ENCODE measurements around the gene FBXL15.

FBXL15 gene

GRCh38 chr10:102465466-102465865, 44.8 kb downstream of the FBXL15 start:
- no peak for DNase-seq (ENCODE audit: low read depth)
- no peak for TF ChIP-seq CTCF (IDR thresholded peaks at IDR 0.05; ENCODE audit: insufficient read depth, low read depth, low read length, missing control alignments)
- H3K4me3 ChIP-seq (ENCODE audit: low read depth, low read length), result no peak overlapping the region

GRCh38 chr10:102467318-102467717, 46.7 kb downstream of the FBXL15 start:
- H3K4me3 ChIP-seq (ENCODE audit: low read depth, low read length), result no peak overlapping the region
- no peak for TF ChIP-seq CTCF (IDR thresholded peaks at IDR 0.05; ENCODE audit: insufficient read depth, low read depth, low read length, missing control alignments)
- no peak for DNase-seq (ENCODE audit: low read depth)

DNA sequence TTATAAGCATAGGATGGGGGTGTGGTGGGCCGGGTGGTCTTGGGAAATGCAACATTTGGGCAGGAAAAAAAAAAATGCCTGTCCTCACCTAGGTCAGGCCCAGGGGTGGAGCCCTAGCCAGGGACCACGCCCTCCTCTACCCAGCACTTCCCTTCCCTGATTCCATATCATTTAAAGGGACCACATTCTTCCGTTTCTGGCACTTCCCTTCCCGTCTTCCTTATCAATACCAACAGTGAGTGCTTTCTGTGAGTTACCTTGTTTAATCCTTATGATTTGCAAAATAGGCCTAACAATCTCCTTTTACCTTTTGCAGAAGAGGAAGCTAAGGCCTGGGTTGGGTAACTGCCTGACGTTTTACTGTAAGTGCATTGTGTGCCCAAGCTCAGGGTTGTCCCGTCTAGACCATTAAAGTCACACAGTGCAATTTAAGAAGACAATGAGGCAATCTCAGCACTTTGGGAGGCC, 47.4 kb downstream of the FBXL15 start:
- TF ChIP-seq CTCF (IDR thresholded peaks at IDR 0.05; ENCODE audit: insufficient read depth, low read depth, low read length, missing control alignments), result no peak
- H3K4me3 ChIP-seq (ENCODE audit: low read depth, low read length), result no peak overlapping the region
- no peak for DNase-seq (ENCODE audit: low read depth)

DNA sequence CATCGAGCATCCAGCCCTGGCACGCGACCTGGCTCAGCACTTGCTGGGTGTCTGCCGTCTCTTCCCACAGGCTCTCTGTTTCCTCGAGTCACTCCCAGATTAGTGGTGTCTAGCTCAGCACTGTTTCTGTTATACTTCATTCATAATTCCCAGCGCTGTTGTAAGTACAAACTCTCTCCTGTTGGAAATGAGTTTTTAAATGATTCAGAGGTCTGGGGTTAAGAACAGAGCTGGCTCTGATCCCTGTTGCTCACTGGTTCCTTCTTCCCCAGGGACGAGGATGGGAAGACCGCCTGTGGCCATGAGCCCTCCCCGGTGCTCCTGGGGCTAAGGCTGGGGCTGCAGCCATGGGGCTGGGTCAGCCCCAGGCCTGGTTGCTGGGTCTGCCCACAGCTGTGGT, 48.0 kb downstream of the FBXL15 start:
- H3K4me3 ChIP-seq (ENCODE audit: low read depth, low read length), result no peak overlapping the region
- no peak for DNase-seq (ENCODE audit: low read depth)
- no peak for TF ChIP-seq CTCF (IDR thresholded peaks at IDR 0.05; ENCODE audit: insufficient read depth, low read depth, low read length, missing control alignments)

- DNase-seq (ENCODE audit: low read depth), result no peak
- TF ChIP-seq CTCF (IDR thresholded peaks at IDR 0.05; ENCODE audit: insufficient read depth, low read depth, low read length, missing control alignments), result no peak
- H3K4me3 ChIP-seq (ENCODE audit: low read depth, low read length), result no peak overlapping the region
Measured at GRCh38 chr10:102470579-102471546, 50.2 kb downstream of the FBXL15 start.
